NCI-H460 (cell line): ENCODE data around the gene DAZ1. TPM values are rescaled to one million over a fixed set of nuclear protein-coding genes. Genes with fewer than 3 reads are reported as not detected.
"Not testable (repeated sequence)": the region's sequence is repeated elsewhere in the genome, so short reads cannot be mapped to it uniquely, and the experiment has no call there.

ENCODE experiments used
- DNase-seq: peaks from one replicate; pipeline ENCODE4 v3.0.0-alpha.2; 2016; ENCODE audit warnings: low read depth; ENCODE audit errors: extremely low read depth
- polyA plus RNA-seq: library from polyadenylated mRNA; depleted of rRNA; stranded (reverse); fragments of >200 nt; gene quantifications from 2 replicates; pipeline ENCODE4 v1.2.3, GENCODE V29; 2014; cell fraction: nucleus; rRNA removed
- total RNA-seq: library from RNA; depleted of rRNA; stranded (reverse); fragments of >200 nt; shearing (Covaris generic); gene quantifications from 2 replicates; pipeline ENCODE4 v1.2.3, GENCODE V29; 2014; rRNA removed

Gene DAZ1
- 0.40 TPM in 1 of 2 replicates, not detected in the other for total RNA-seq
- not detected in 2 replicates for polyA plus RNA-seq

DNA sequence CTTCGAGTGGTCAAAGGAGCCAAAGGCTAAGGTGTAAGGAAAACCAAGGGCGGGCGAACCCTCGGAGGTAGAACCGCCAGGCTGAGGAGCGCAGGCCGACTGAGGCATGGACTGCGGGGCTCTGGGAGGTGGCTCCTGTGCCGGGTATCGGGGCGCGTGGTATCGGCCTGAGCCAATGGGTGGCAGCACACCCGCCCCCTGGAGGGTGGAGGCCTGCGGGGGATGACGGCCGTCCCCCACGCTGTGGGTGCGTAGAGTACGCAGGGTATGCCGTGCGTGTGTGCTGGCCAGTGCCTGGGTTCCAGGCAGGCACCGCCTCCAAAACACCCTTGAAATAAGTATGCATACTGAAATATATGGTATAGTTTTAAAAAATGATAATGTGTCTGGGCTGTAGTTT is at the start of gene DAZ1:
TSS of gene DAZ1 (minus strand) at position 101 of the 400 bp plus-strand sequence. CDS start 208 bp downstream, outside the sequence.
- not testable (repeated sequence) for DNase-seq

- DNase-seq = not testable (repeated sequence)
Observed at GRCh38 chrY:23219233-23219632, 20.4 kb upstream of the DAZ1 start, which contains the start of gene DAZ2. Gene DAZ2 (plus strand): TSS chrY:23219533. CDS start chrY:23219741, 208 bp downstream.

DNA sequence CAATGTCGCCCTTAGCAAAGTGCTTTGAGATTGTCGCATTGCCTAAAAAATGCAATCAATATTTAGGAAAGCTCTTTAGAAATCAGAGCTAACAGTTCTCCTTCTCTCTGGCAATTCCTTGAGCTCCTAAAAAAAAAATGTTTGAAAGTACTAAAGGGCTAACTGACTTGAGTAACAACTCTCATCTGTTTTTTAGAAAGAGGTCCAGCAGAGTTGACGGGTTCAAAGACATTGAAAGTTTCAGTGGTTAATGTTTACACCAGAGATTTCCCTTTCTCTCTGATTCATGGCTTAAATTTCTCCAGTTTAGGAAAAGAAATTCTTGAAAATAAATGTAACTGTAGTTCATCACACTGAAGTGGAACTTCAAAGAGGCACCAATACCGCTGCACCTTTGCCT is 11.9 kb upstream of the DAZ1 start:
- not testable (repeated sequence) for DNase-seq

DNA sequence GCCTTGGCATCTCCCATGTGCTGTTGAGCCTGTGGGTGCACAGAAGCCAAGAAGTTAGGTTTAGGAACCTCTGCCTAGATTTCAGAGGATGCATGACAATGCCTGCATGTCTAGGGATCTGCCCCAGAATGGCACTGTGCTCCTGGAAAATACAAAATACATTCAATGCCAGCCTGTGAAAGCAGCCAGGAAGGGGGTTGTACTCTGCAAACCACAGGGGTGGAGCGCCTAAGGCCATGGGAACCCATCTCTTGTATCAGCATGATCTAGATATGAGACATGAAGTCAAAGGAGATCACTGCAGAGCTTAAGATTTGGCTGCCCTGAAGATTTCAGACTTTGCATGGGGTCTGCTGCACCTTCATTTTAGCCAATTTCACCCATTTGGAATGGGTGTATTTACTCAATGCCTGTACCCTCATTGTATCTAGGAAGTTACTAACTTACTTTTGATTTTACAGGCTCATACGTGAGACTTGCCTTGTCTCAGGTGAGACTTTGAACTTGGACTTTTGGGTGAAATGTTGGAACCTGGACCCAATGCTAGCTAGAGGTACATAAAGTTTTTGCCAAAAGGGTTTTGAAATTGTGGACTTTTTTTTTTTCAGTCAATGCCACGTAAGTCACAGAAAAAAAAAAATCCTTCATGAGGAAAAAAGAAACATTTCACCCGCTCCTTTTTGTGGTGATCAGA is 11.1 kb upstream of the DAZ1 start:
- DNase-seq = not testable (repeated sequence)

DNA sequence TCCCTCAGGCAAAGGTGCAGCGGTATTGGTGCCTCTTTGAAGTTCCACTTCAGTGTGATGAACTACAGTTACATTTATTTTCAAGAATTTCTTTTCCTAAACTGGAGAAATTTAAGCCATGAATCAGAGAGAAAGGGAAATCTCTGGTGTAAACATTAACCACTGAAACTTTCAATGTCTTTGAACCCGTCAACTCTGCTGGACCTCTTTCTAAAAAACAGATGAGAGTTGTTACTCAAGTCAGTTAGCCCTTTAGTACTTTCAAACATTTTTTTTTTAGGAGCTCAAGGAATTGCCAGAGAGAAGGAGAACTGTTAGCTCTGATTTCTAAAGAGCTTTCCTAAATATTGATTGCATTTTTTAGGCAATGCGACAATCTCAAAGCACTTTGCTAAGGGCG is 8.6 kb upstream of the DAZ1 start:
- not testable (repeated sequence) for DNase-seq

Other genes starting within 250 kb of the DAZ1 start
- gene BPY2, start 214.7 kb downstream of the DAZ1 start, total RNA-seq = not detected in 2 replicates
- not detected in 2 replicates for gene DAZ2, start 20.5 kb upstream of the DAZ1 start, total RNA-seq